Measurements from ENCODE around the gene SFXN4.

SFXN4 gene

DNA sequence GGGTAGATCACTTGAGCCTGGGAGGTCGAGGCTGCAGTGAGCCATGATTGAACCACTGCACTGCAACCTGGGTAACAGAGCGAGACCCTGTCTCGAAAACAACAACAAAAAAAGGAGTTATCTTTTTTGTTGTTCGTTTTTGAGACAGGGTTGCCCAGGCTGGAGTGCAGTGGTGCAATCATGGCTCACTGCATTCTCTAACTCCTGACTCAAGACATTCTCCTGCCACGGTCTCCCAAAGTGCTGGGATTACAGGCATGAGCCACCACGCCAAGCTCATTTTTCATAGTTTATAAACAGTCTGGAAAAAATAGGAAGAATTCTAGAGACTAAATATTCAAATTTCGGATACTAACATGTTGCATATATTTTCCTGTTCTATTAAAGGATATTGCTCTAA, 29.4 kb downstream of the SFXN4 start:
- TF ChIP-seq, protein P1, sequence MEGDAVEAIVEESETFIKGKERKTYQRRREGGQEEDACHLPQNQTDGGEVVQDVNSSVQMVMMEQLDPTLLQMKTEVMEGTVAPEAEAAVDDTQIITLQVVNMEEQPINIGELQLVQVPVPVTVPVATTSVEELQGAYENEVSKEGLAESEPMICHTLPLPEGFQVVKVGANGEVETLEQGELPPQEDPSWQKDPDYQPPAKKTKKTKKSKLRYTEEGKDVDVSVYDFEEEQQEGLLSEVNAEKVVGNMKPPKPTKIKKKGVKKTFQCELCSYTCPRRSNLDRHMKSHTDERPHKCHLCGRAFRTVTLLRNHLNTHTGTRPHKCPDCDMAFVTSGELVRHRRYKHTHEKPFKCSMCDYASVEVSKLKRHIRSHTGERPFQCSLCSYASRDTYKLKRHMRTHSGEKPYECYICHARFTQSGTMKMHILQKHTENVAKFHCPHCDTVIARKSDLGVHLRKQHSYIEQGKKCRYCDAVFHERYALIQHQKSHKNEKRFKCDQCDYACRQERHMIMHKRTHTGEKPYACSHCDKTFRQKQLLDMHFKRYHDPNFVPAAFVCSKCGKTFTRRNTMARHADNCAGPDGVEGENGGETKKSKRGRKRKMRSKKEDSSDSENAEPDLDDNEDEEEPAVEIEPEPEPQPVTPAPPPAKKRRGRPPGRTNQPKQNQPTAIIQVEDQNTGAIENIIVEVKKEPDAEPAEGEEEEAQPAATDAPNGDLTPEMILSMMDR (IDR thresholded peaks at IDR 0.05): no peak
- H3K4me1 ChIP-seq: no peaks in the 10 kb centered on the region
- no peaks in the 10 kb centered on the region for H3K27me3 ChIP-seq
- no peak overlapping the region for H3K27ac ChIP-seq
- peak in 1 of 2 donors; percentile 9 for DNase-seq
- no peak overlapping the region for H3K4me3 ChIP-seq
- peaks cover 16 to 44% (median 26%) of the 10 kb centered on the region in 3 donors for H3K36me3 ChIP-seq
- no peaks in the 10 kb centered on the region for H3K9me3 ChIP-seq
- intact Hi-C loops (cut with DNase I; ENCODE audit: low total_unique reads): no loop called here

DNA sequence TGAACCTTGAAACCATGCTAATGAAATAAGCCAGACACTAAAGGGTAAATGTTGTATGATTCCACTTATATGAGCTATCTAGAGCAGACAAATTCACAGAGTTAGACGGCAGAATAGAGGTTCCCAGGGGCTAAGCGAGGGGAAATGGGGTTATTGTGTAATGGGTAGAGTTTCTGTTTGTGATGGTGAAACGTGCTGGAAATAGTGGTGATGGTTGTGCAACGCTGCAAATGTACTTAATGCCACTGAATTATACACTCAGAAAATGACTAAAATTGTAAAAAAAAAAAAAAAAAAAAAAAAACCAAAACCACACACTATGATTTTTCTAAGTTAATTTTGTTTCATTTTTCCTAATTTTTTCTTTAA, 30.0 kb downstream of the SFXN4 start:
- H3K4me1 ChIP-seq: no peaks in the 10 kb centered on the region
- H3K27ac ChIP-seq: no peak overlapping the region
- H3K36me3 ChIP-seq: peaks cover 16 to 44% (median 31%) of the 10 kb centered on the region in 3 donors
- TF ChIP-seq, protein P1 (IDR thresholded peaks at IDR 0.05): no peak
- intact Hi-C loops (cut with DNase I; ENCODE audit: low total_unique reads): no loop called here
- no peaks in the 10 kb centered on the region for H3K9me3 ChIP-seq
- no peaks in the 10 kb centered on the region for H3K27me3 ChIP-seq
- peak in 1 of 2 donors; percentile 58 for DNase-seq
- no peak overlapping the region for H3K4me3 ChIP-seq

GRCh38 chr10:119133949-119134348, 31.6 kb downstream of the SFXN4 start:
- Histone ChIP-seq H3K27me3 (no peaks in the 10 kb centered on the region), H3K4me1 (no peaks in the 10 kb centered on the region), H3K9me3 (no peaks in the 10 kb centered on the region), H3K4me3 (no peak overlapping the region), H3K27ac (no peak overlapping the region), H3K36me3 (peaks cover 22 to 47% (median 46%) of the 10 kb centered on the region in 3 donors)
- intact Hi-C loops (cut with DNase I; ENCODE audit: low total_unique reads): no loop called here
- DNase-seq: peak in 1 of 2 donors; percentile 25
- TF ChIP-seq, protein P1 (IDR thresholded peaks at IDR 0.05): no peak

DNA sequence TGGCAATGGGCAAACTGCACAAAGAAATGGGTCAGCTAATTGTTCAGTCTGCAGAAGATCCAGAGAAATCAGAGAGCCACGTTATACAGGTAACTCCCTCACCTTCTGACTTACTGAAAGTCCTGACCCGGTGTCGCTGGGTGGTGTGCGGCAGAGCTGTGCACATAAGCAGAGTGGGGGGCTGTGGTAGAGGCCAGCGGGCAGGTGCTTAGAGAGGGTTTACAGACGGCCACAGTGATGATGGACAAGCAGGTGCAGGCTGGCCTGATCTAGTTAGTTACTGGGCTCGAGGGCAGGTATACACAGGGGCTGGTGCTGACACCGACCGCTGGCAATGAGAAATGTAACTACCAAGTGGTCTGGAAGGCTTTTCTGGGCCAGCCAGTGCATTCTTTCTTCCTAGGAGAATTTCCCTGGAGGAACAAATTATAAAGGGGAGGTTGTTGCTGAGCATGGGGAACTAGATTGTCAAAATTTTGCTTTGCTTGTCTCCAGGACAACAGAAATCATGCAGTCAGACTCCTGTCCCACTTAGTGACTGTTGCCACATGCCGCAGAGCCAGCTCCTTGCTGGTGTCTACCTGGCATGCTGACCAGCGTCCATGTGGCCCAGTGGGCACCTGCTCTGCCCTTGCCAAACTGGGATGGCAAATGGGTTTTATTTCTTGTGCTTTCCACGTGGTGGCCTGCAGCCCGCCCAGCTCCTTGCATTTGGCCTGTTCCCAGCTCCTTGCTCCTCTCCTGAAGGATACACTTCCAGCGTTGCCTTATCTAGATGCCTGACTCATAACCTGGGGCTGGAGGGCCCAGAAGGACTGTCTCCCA, 32.8 kb downstream of the SFXN4 start:
- intact Hi-C loops (cut with DNase I; ENCODE audit: low total_unique reads): no loop called here
- H3K4me3 ChIP-seq: no peak overlapping the region
- no peaks in the 10 kb centered on the region for H3K27me3 ChIP-seq
- TF ChIP-seq, protein P1 (IDR thresholded peaks at IDR 0.05): no peak
- no peaks in the 10 kb centered on the region for H3K4me1 ChIP-seq
- DNase-seq: peak in 1 of 2 donors; percentile 48
- no peaks in the 10 kb centered on the region for H3K9me3 ChIP-seq
- no peak overlapping the region for H3K27ac ChIP-seq
- peaks cover 27 to 59% (median 57%) of the 10 kb centered on the region in 3 donors for H3K36me3 ChIP-seq

DNA sequence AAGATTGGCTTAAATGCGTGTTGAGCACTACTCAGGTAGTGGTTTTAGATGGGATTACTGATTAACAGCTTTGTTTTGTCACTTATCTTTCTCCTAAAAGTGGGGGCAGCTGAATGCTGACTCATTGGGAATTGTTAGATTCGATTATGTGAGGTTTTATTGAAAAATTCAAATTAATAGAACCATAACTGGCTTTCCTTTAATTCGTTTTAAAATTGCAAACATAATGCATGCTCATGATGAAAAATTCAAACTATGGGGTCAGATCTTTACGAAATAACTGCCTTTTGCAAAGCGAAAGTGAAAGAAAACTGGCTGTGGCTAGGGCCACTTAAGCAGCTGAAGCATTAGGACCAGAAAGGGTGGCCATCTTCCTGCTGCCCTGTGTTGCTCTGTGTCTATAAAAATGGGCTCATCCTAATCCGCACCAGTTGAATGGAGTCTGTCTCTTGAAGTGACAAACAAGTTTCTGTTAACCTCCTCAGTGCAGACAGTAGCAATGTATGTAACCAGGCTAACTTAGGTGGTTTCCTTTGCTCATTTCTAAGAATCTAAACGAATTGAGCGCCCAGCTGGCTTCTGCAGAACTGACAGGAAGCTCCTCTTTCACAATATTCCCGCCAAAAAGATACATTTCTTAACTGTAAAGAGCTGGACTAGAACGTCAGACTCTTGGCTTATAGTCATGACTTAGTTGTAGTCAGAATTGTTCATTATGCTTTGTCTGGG, 33.8 kb downstream of the SFXN4 start:
- Histone ChIP-seq H3K36me3 (peaks cover 27 to 67% (median 57%) of the 10 kb centered on the region in 3 donors), H3K27me3 (no peaks in the 10 kb centered on the region), H3K4me1 (no peaks in the 10 kb centered on the region), H3K4me3 (peak overlapping the region in 1 of 2 donors; percentile 3), H3K9me3 (no peaks in the 10 kb centered on the region), H3K27ac (peak overlapping the region in 1 of 2 donors; percentile 1)
- intact Hi-C loops (cut with DNase I; ENCODE audit: low total_unique reads): no loop called here
- no peak for DNase-seq
- TF ChIP-seq, protein P1 (IDR thresholded peaks at IDR 0.05): no peak

All from tibial artery (tissue), 4 donors.